Ishikawa (cell line): ENCODE measurements around the gene TPST2.

ENCODE experiments used
- EGR1 ChIP-seq: IDR thresholded peaks from 2 replicates; pipeline ENCODE4 v1.6.1; 2012
- EP300 ChIP-seq: IDR thresholded peaks from 2 replicates; pipeline ENCODE4 v1.6.1; 2012; ENCODE audit warnings: borderline replicate concordance
- TAF1 ChIP-seq: IDR thresholded peaks from 2 replicates; pipeline ENCODE4 v1.6.1; 2012; ENCODE audit warnings: low read depth, mild to moderate bottlenecking
- YY1 ChIP-seq: IDR thresholded peaks from 2 replicates; pipeline ENCODE4 v1.6.1; 2012; ENCODE audit warnings: low read depth

DNA sequence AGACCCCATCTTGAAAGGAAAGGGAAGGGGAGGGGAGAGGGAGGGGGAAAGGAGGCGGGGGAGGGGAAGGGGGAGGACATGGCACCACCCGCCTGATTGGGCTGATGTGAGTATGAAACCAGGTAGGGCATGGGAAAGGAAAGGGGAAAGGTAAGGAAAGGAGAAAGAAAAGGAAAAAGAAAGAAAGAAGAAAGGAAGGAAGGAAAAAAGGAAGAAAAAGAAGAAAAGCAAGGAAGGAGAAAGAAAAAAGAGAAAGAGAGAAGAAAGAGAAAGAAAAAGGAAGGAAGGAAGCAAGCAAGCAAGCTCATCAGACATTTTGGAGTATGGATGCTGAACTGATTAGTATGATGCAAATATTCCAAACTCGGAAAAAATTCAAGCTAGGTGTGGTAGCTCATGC lies 41.6 kb downstream of the TPST2 start:
- no peak for TF ChIP-seq TAF1
- TF ChIP-seq EGR1, result no peak
- no peak for TF ChIP-seq YY1
- TF ChIP-seq EP300, result no peak
